Stimulated activated CD8-positive, alpha-beta memory T cell treated with anti-CD3 and anti-CD28 coated beads, Interleukin-15, amount 100 ng/mL, for 1 hour (primary cell): ENCODE results near the gene GCLM.
"Not testable (repeated sequence)": the region's sequence is repeated elsewhere in the genome, so short reads cannot be mapped to it uniquely, and the experiment has no call there.

Experiments used
- DNase-seq: peaks from one replicate; pipeline ENCODE4 v3.0.0-alpha.2; 2020; ENCODE audit warnings: low read depth

GCLM gene

GRCh38 chr1:93888900-93889299, 20.3 kb downstream of the GCLM start:
- no peak for DNase-seq

- no peak for DNase-seq
Measured at GRCh38 chr1:93882269-93882668, 27.0 kb downstream of the GCLM start.

- DNase-seq, result no peak
Measured at GRCh38 chr1:93880731-93881130, 28.5 kb downstream of the GCLM start.

- peak; percentile 82 for DNase-seq
Measured at GRCh38 chr1:93878889-93879586, 30.2 kb downstream of the GCLM start, which contains the start of gene DNTTIP2. DNTTIP2 (minus strand) TSS chr1:93879206; CDS start chr1:93879148, 58 bp downstream.

- DNase-seq, result peak; percentile 49
Measured at GRCh38 chr1:93878501-93878888, 30.7 kb downstream of the GCLM start.

- DNase-seq, result no peak
Measured at GRCh38 chr1:93877529-93877928, 31.7 kb downstream of the GCLM start.

- no peak for DNase-seq
Measured at GRCh38 chr1:93876244-93876643, 33.0 kb downstream of the GCLM start.

GRCh38 chr1:93874025-93874651, 35.1 kb downstream of the GCLM start:
- DNase-seq, result no peak

GRCh38 chr1:93871366-93871765, 37.9 kb downstream of the GCLM start:
- DNase-seq, result no peak

- no peak for DNase-seq
Measured at GRCh38 chr1:93869653-93870052, 39.6 kb downstream of the GCLM start.

- DNase-seq, result not testable (repeated sequence)
Measured at GRCh38 chr1:93868492-93868891, 40.7 kb downstream of the GCLM start.

GRCh38 chr1:93865253-93865652, 44.0 kb downstream of the GCLM start:
- no peak for DNase-seq

GRCh38 chr1:93864175-93864574, 45.1 kb downstream of the GCLM start:
- DNase-seq, result no peak

- not testable (repeated sequence) for DNase-seq
Measured at GRCh38 chr1:93857653-93858052, 51.6 kb downstream of the GCLM start.

- not testable (repeated sequence) for DNase-seq
Measured at GRCh38 chr1:93855983-93856382, 53.2 kb downstream of the GCLM start.

GRCh38 chr1:93853940-93854339, 55.3 kb downstream of the GCLM start:
- no peak for DNase-seq

GRCh38 chr1:93851878-93852277, 57.4 kb downstream of the GCLM start:
- no peak for DNase-seq

GRCh38 chr1:93851327-93851712, 57.9 kb downstream of the GCLM start:
- DNase-seq, result no peak

- DNase-seq, result peak; percentile 27
Measured at GRCh38 chr1:93850687-93851326, 58.4 kb downstream of the GCLM start.

- no peak for DNase-seq
Measured at GRCh38 chr1:93848350-93848883, 60.8 kb downstream of the GCLM start.

GRCh38 chr1:93847811-93848288, 61.4 kb downstream of the GCLM start:
- DNase-seq, result peak; percentile 51

GRCh38 chr1:93846992-93847810, 62.0 kb downstream of the GCLM start:
- peak; percentile 79 for DNase-seq
